Erythroblast (primary cell): ENCODE measurements around the gene SNX24.

Experiments used
- GATA1 ChIP-seq: IDR thresholded peaks from 2 replicates; pipeline ENCODE4 v1.6.1; 2011; ENCODE audit warnings: low read depth, mild to moderate bottlenecking, control low read depth, low read length, moderate library complexity
- POLR2A ChIP-seq: IDR thresholded peaks from 2 replicates; pipeline ENCODE4 v1.6.1; 2011; ENCODE audit warnings: mild to moderate bottlenecking, low read length

DNA sequence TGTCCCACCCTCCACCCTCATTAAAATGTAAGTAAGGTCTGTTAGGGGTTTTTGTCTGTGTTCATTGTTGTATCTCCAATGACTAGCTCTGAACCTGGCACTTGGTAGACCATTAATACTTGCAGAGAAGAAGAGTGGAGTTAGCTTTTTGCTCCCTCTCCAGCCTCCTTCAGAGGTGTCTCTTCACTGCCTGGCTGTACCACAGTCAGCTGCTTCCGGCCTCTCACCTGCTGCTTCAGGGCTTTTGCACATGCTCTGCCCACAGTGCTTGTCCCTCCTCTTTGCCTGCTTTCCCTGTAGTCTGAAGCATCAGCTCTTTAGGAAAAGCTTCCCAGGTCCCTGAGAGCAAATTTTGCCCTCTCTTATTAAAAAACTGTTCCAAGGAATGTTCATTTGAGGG, 83.6 kb downstream of the SNX24 start:
- no peak for TF ChIP-seq POLR2A
- no peak for TF ChIP-seq GATA1
